HG02642 (cell line): Measurements from ENCODE around the gene ERVV-1.
"Not testable (repeated sequence)": the region's sequence is repeated elsewhere in the genome, so short reads cannot be mapped to it uniquely, and the experiment has no call there.

ENCODE experiments used
- ATAC-seq: cut with Tn5 transposase; IDR thresholded peaks from one replicate; pipeline ENCODE4 v1.9.1; 2021; ENCODE audit warnings: mild to moderate bottlenecking; ENCODE audit not compliant: unreplicated experiment, poor library complexity

The ERVV-1 gene

DNA sequence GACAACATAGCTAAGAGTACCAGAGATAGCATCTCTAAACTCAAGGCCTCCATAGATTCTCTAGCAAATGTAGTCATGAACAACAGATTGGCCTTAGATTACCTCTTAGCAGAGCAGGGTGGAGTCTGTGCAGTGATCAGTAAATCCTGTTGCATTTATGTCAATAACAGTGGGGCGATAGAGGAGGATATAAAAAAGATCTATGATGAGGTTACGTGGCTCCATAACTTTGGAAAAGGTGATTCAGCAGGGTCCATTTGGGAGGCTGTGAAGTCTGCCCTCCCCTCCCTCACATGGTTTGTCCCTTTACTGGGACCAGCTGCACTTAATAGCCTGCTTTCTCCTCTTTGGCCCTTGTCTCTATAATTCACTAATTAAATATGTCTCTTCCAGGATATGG, 1.4 kb downstream of the ERVV-1 start:
- ATAC-seq, result no peak

DNA sequence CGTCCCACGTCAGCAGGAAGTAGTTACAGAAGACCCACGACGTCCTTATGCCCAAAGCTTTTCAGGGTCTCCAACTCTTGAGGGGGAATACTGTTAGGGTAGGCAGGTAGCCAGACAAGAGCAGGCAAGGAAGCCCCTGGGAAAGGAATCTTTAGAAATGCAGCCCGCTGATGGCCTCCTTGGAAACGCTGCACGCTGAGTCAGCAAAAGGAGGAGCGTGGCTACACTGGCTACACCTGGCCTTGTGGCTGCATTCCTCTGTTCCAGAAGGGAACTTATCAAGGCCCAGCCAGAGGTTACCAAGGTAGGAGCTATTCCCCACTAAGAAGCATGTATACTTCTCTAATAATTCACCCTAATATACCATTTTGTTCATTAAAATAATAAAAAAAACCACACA, 2.0 kb downstream of the ERVV-1 start:
- ATAC-seq, result no peak

DNA sequence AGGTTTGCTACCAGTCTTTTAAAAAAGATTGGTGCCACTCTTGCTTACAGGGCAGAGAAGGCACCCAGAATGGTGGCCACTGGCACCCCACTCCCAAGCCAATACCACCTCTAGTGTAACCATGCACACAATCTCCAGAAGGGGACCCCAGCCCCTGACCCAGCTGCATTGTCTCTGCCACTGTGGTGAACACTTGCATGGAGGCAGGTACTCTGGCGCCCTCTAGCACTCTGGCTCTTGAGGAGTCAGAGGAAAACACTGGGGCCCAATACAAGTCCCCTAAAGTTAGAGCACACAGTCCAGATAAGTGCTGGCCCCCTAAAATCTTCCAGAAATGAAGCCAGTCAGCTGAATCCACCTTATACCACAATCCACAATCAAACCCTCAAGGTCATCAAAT, 6.0 kb downstream of the ERVV-1 start:
- ATAC-seq, result no peak

DNA sequence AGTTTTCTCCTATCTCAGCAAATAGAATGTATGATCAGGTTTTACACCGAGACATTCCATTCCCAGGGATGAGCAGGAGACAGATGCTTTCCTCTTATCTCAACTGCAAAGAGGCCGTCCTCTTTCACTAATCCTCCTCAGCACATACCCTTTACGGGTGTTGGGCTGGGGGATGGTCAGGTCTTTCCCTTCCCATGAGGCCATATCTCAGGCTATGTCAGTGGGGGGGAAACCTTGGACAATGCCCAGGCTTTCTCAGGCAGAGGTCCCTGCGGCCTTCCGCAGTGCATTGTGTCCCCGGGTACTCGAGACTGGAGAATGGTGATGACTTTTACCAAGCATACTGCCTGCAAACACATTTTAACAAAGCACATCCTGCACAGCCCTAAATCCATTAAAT, 14.6 kb downstream of the ERVV-1 start:
- not testable (repeated sequence) for ATAC-seq

DNA sequence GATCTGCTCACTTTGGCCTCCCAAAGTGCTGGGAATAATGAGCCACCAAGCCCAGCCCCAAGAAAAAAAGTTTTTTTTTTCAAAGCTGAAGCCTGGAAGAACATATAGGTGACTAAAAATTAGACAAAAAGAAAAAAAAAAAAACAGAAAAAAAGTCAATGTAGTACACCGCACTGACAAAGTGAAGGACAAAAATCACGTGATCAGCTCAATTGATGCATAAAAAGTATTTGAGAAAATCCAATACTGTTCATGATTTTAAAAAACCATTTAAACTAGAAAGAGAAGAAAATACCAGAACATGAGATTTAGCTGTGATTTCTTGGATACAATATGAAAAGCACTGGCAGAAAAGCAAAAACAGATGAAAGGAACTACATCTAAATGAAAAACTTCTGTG, 20.3 kb downstream of the ERVV-1 start:
- no peak for ATAC-seq

DNA sequence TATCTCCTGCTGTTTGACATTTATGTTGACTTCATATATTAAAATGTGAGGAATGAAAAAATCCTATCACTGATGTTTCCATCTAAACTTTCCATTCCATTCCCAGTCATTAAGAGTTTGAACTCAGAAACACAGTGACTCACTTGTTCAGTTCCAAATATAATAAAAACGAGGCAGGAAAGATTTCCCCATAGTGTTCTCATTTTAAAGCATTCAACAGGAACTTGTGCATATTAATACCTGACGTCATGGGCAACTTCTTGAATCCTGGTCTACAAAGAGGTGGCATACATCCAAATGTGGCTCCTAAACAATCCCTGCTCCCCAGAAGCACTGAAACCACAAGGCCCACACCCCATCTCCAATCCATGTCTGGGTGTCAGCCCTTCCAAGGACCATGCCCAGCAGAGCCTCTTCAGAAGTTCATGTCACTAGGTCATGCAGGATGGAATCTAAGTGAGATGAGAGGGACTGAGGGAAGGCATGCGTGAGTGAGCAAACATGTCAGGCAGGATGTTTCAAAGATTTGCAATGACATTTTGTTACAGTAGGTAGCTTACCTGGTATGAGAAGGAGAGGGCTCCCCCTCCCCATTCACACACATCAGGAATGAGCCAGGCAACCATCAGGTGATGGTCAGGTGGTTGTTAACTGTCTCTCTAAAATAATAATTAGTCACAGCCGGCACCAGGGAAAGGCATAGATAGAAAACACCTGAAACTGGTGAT, 21.4 kb downstream of the ERVV-1 start:
- no peak for ATAC-seq

DNA sequence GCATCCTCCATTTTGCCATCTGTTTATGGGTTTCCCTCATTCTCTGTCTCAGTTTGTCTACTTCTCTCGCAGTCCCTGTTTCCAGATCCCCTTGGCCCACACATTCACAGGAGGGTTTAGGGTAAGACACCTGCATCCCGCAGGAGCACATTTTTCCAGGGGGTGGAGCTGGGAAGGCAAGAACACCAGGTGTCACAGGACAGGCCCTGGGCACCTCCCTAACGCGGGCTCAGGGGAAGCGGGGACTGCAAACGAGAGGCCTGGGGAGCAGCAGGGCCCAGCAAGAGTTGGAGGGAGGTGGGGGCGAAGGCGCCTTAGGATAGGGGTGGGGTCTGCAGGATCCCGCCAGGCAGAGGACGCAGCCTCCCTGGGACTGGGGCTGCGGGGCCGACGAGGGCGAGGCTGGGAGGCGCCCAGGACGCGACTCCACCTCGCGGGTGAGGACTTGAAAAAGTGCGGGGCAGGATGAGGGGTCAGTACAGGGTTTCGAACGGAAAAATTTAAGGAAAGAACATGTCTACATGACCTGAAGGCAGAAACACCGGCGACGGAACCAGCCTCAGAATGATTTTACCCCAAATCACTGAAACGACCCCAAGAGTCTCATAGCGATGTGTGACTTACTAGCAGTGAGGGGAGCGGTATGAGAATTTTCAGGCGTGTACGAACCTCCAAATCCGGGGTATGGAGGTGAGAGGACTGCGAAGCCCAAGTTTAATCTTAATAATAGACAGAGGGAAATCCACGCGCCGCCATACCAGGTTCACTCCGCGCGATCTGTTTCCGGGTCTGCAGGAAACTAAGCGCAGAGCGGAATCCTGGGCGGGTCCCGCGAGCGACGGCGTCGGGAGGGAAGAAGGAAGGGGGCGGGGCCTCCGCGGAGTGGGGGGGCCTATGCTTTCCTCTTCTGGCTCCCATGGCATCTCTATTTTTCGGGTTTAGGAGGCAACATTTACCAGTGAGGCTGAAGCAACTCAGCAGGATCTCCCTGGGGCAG, 23.7 kb downstream of the ERVV-1 start:
- no peak for ATAC-seq

DNA sequence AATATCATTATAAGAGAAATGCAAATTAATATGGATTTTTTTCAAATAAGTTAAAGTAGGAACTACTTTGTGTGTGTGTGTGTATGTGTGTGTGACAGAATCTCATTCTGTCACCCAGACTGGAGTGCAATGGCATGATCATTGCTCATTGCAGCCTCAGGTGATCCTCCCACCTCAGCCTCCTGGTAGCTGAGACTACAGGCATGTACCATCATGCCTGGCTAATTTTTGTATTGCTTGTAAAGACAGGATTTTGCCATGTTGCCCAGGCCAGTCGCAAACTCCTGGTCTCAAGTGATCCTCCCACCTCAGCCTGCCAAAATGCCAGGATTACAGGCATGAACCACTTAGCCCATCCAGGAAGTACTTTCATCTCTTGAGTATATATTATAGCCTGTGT, 27.6 kb downstream of the ERVV-1 start:
- no peak for ATAC-seq

DNA sequence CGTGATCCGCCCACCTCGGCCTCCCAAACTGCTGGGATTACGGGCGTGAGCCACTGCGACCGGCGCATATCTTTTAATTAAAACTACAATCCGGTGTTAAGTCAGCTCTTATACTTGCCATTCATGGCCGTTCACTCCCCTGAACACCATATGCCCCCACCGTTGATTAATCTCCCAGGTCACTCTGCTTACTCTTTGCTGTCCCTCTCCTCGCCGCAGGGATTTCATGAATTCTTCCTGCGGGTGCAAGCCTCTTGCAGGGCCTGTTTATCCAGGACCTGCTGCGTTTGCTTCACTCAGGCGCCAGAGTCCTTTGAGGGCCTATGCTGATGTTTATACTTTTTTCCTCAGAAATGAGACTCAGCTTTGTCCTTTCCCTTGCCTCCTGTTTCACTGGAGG, 31.8 kb downstream of the ERVV-1 start:
- no peak for ATAC-seq

DNA sequence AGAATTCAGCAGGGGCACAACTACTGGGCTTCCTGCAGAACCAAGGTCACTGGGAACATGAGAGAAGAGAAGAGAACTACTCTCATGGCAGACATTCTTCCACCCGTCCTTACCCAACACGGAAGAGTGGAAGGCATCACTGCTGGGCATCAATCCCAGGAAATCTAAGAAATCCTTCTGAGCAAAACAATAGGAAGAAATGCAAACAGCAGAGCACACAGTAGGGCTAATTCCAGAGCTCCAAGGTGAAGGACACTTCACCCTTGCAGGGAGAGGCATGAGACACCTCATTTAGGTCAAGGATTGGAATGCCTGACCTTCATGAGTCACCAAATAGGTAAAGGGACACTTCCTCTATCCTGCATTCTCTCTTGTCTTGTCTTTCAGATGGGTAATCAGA, 33.7 kb downstream of the ERVV-1 start:
- no peak for ATAC-seq

DNA sequence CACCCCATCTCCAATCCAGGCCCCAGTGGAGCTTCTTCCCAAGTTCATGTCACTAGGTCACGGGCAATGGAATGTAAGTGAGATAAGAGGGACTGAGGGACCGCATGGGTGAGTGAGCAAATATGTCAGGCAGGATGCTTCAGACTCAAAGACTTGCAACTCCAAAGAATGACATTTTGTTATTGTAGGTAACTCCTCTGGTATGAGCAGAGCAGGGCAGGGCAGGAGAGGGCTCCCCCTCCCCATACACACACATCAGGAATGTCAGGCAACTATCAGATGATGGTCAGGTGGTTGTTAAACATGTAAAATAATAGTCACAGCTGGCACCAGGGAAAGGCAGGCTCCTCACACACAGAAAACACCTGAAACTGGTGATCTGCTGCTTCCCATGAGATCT, 41.4 kb downstream of the ERVV-1 start:
- ATAC-seq, result no peak

DNA sequence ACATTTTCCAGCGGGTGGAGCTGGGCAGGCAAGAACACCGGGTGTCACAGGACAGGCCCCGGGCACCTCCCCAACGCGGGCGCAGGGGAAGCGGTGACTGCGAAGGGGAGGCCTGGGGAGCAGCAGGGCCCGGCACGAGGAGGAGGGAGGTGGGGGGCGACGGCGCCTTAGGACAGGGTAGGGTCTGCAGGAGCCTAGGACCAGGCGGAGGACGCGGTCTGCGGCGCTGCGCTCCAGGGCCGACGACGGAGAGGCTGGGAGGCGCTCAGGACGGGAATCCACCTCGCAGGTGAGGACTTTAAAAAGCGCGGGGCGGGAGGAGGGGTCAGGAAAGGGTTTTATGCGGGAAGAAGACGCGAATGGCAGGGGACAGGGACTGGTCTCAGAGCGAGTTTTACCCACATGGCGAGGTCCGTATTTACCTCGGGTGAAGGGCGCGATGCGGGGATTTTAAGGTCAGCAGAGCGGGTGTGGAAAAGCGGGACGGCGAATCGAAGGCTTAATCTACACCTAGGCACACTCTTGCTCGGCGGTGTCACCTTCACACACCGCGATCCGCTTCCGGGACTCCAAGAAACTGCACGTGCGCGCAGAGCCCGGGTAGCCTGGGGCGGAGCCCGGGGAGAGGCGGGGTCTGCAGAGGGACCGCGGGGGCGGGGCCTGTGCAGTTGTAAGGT, 44.3 kb downstream of the ERVV-1 start:
- ATAC-seq, result no peak
